Kidney (tissue), 14 donors: ENCODE results near the gene MITF. TPM values are rescaled to one million over a fixed set of nuclear protein-coding genes. Genes with fewer than 3 reads are reported as not detected.
A peak's percentile ranks its signal among the peaks of the same experiment; 100 is the strongest.

ENCODE experiments used
- DNase-seq, 5 donors: peaks; one replicate each; pipeline ENCODE4 v3.0.0-alpha.2; 2013 to 2020
- FAIRE-seq: peaks from 2 replicates; lab custom pipeline; 2012; peaks lifted over from hg19 to GRCh38; lab: Jason Lieb, UNC
- H3K27ac ChIP-seq, 2 donors: one replicate each; pipeline ENCODE4 v1.7.0; 2013; ENCODE audit warnings: low read depth in 2 of 2, low read length in 2 of 2, inconsistent platforms in 1 of 2
- H3K27me3 ChIP-seq: one replicate; pipeline ENCODE4 v1.7.1; 2013; ENCODE audit warnings: low read length, inconsistent platforms; ENCODE audit not compliant: control insufficient read depth, insufficient read depth
- H3K36me3 ChIP-seq, 3 donors: one replicate each; pipeline versions ENCODE4 v1.7.0 to v1.7.1; 2013; ENCODE audit warnings: low read length in 3 of 3, control low read depth in 1 of 3, inconsistent platforms in 1 of 3; ENCODE audit not compliant: insufficient read depth in 3 of 3, control insufficient read depth in 2 of 3
- H3K4me1 ChIP-seq, 3 donors: one replicate each; pipeline versions ENCODE4 v1.7.0 to v1.7.1; 2013; ENCODE audit warnings: low read length in 3 of 3, inconsistent platforms in 1 of 3, low read depth in 1 of 3; ENCODE audit not compliant: control insufficient read depth in 2 of 3, insufficient read depth in 2 of 3
- H3K4me3 ChIP-seq, 3 donors: one replicate each; pipeline versions ENCODE4 v1.7.0 to v1.8.1; 2013; ENCODE audit warnings: low read length in 3 of 3, control low read depth in 1 of 3, inconsistent platforms in 1 of 3
- H3K9ac ChIP-seq, 3 donors: one replicate each; pipeline versions ENCODE4 v1.7.0 to v1.7.1; 2013; ENCODE audit warnings: low read length in 3 of 3, control low read depth in 1 of 3, inconsistent platforms in 1 of 3
- H3K9me3 ChIP-seq, 3 donors: one replicate each; pipeline versions ENCODE4 v1.7.0 to v1.7.1; 2013; ENCODE audit warnings: low read length in 3 of 3, control low read depth in 1 of 3, inconsistent platforms in 1 of 3; ENCODE audit not compliant: control insufficient read depth in 2 of 3, insufficient read depth in 1 of 3
- intact Hi-C: fragments of 100-400 bp; cut with DNase I; formaldehyde crosslinking; loops from one replicate; pipeline ENCODE4 v1.11.1; 2022
- polyA plus RNA-seq: library from polyadenylated mRNA; stranded (reverse); fragments of 350-450 nt; fragmentation: Illumina TruSeq; extraction: RNeasy Lipid Tissue Mini Kit (QIAGEN cat#74804); gene quantifications from one replicate; pipeline ENCODE4 v1.2.3, GENCODE V29; 2014; ENCODE audit warnings: low read depth, low replicate concordance; ENCODE audit not compliant: insufficient read depth
- total RNA-seq: library from RNA; stranded (reverse); fragmentation: NEBNext Ultra II Directional; extraction: Animal tissue kit (Norgen Biotek cat#: 25700); gene quantifications from one replicate; pipeline ENCODE4 v1.2.1, GENCODE V29; 2021
- TF ChIP-seq, protein P1 (sequence below): IDR thresholded peaks from 3 replicates; pipeline ENCODE4 v1.5.1; 2012; ENCODE audit warnings: mild to moderate bottlenecking, moderate library complexity, borderline replicate concordance; ENCODE audit not compliant: insufficient read depth; ENCODE audit errors: extremely low read depth
- donor health status: control.
- donor health status: control.
- donor health status: control.
- donor health status: control.
- donor health status: control.
- donor health status: DM: yes; HTN: yes; CAD: no.
- donor health status: Normal renal cell carcinoma (clear cell type).

The MITF gene
- total and polyA plus RNA-seq, 2 donors from 2014 or later = 14.1 to 52.6 TPM

- Histone ChIP-seq H3K4me1 (peaks cover 0 to 8% (median 6%) of the 10 kb centered on the region in 3 donors), H3K9ac (no peak overlapping the region), H3K27me3 (no peaks in the 10 kb centered on the region), H3K36me3 (no peaks in the 10 kb centered on the region), H3K4me3 (no peak overlapping the region), H3K27ac (no peak overlapping the region), H3K9me3 (no peaks in the 10 kb centered on the region)
- no peak for DNase-seq
- TF ChIP-seq, protein P1, sequence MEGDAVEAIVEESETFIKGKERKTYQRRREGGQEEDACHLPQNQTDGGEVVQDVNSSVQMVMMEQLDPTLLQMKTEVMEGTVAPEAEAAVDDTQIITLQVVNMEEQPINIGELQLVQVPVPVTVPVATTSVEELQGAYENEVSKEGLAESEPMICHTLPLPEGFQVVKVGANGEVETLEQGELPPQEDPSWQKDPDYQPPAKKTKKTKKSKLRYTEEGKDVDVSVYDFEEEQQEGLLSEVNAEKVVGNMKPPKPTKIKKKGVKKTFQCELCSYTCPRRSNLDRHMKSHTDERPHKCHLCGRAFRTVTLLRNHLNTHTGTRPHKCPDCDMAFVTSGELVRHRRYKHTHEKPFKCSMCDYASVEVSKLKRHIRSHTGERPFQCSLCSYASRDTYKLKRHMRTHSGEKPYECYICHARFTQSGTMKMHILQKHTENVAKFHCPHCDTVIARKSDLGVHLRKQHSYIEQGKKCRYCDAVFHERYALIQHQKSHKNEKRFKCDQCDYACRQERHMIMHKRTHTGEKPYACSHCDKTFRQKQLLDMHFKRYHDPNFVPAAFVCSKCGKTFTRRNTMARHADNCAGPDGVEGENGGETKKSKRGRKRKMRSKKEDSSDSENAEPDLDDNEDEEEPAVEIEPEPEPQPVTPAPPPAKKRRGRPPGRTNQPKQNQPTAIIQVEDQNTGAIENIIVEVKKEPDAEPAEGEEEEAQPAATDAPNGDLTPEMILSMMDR = no peak
- FAIRE-seq = no peak
- intact Hi-C loops = loop anchor here (10.0 kb wide), 1 partner anchor 158 kb away; no protein-coding TSS in a partner anchor
Observed at GRCh38 chr3:69853027-69853426, 113.8 kb downstream of the MITF start.

DNA sequence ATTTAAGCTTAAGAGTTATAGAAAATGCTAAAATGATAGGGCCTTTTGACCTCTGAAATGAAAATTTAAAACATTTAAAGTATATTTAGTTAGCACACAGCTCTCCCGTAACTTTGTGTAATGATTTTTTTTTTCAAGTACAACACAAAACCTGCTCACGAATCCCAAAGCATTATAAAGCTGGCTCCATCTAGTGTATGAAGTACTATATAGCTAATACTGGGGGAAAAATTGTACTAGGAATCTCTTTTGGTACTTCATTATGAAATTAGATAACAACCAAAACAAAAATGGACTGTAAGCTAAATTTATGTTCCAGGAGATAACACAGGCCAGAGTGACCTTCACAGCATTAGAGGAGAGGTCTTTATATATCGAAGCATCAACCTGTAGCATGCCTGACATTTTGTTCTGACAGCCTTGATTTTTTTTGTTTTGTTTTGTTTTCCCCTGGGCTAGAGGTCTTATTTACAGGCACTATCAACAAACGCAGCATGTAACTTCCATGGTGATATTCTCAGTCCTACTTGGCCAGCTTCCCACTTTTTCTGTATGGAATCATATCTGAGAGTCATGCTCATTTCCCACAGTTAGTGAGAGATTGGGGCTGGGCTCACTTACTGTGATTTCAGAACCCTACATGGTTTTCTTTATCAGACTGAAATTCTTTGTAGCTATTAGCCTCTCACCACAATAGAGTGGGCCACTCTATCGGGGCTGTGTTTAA, 116.3 kb downstream of the MITF start:
- DNase-seq = peak in 2 of 5 donors; percentile 10 to 41
- no peaks in the 10 kb centered on the region for H3K27me3 ChIP-seq
- FAIRE-seq = no peak
- intact Hi-C loops = loop anchor here (10.0 kb wide), 1 partner anchor 161 kb away; no protein-coding TSS in a partner anchor
- H3K4me1 ChIP-seq = peaks cover 0 to 8% (median 6%) of the 10 kb centered on the region in 3 donors
- H3K9ac ChIP-seq = peak overlapping the region in 1 of 3 donors; percentile 21
- TF ChIP-seq, protein P1 = peak; percentile 48
- H3K4me3 ChIP-seq = no peak overlapping the region
- H3K36me3 ChIP-seq = no peaks in the 10 kb centered on the region
- peak overlapping the region in 1 of 2 donors; percentile 7 for H3K27ac ChIP-seq
- H3K9me3 ChIP-seq = no peaks in the 10 kb centered on the region

DNA sequence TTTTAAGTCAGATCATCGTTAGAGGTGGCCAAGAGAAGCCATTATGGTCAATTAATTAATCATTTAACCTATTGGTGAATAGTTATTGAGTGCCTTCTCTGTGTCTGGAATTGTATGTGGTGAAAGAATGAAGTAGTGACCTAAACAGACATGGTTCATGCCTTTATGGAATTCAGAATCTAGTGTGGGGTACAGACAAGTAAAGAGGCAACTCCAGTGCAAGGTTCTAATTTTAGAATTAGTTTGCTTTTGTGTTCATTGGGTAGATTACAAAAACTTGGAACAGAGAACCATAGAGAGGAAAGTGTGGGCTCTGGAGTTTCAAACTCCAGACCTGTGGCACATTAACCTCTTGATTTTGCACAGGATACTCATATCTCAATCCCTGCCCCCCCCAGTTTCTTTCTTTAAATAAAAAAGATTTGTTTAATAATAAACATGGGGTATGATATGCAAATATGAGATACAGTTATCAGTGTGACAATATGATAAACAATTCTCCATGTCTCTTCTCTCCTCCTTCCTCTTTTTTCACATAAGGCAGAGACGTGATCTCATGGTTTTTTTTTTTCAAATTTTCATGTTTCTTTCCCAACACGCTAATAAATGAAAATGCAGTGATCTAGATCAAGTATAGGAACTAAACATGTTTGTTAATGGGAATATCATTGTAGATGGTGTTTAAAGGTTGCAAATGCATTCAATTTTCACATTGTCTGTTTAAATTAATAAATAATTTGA, 117.9 kb downstream of the MITF start:
- no peak for DNase-seq
- H3K4me3 ChIP-seq = no peak overlapping the region
- H3K36me3 ChIP-seq = no peaks in the 10 kb centered on the region
- no peak for FAIRE-seq
- no peaks in the 10 kb centered on the region for H3K9me3 ChIP-seq
- intact Hi-C loops = loop anchor here (10.0 kb wide), 1 partner anchor 162 kb away; no protein-coding TSS in a partner anchor
- H3K4me1 ChIP-seq = peaks cover 0 to 8% (median 6%) of the 10 kb centered on the region in 3 donors
- no peak overlapping the region for H3K9ac ChIP-seq
- TF ChIP-seq, protein P1 = no peak
- no peaks in the 10 kb centered on the region for H3K27me3 ChIP-seq
- peak overlapping the region in 1 of 2 donors; percentile 42 for H3K27ac ChIP-seq
